ENCODE data around the gene SMOC1.

SMOC1 gene

GRCh38 chr14:69943084-69943780, 64.0 kb downstream of the SMOC1 start:
- no peak overlapping the region for H3K4me3 ChIP-seq (ENCODE audit: low read depth, low read length)
- no peaks in the 10 kb centered on the region for H3K27me3 ChIP-seq (ENCODE audit: control insufficient read depth, insufficient read depth, low read length)
- no peaks in the 10 kb centered on the region for H3K4me1 ChIP-seq (ENCODE audit: control insufficient read depth, insufficient read depth, low read length)
- H3K27ac ChIP-seq (ENCODE audit: low read depth, low read length), result no peak overlapping the region
- no peaks in the 10 kb centered on the region for H3K36me3 ChIP-seq (ENCODE audit: control insufficient read depth, insufficient read depth, low read length)
- no peaks in the 10 kb centered on the region; the same call in 1 of the 2 replicates for H3K9me3 ChIP-seq (ENCODE audit: control insufficient read depth, insufficient read depth, low read length)
- H3K9ac ChIP-seq (ENCODE audit: low read depth, low read length), result no peak overlapping the region

DNA sequence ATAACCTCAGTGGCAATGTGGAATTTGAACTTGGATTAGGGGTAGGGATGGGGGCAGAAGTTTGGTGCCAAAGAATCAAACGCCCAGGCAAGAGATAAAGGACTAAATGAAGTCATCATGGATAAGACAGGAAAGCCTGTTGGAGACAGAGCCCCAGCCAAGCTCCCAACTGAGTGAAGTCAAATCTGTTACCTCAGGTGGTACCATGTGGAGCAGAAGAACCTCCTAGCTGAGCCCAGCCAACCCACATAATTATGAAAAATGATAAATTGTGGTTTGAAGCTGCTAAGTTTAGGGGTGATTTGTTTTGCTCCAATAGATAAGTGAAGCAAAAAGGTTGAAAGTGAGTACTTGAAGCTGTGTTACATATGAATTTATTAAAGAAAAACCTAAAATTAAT, 66.1 kb downstream of the SMOC1 start:
- H3K4me3 ChIP-seq (ENCODE audit: low read depth, low read length), result no peak overlapping the region
- no peaks in the 10 kb centered on the region for H3K36me3 ChIP-seq (ENCODE audit: control insufficient read depth, insufficient read depth, low read length)
- H3K27ac ChIP-seq (ENCODE audit: low read depth, low read length), result no peak overlapping the region
- no peaks in the 10 kb centered on the region for H3K27me3 ChIP-seq (ENCODE audit: control insufficient read depth, insufficient read depth, low read length)
- no peaks in the 10 kb centered on the region; the same call in 1 of the 2 replicates for H3K9me3 ChIP-seq (ENCODE audit: control insufficient read depth, insufficient read depth, low read length)
- H3K4me1 ChIP-seq (ENCODE audit: control insufficient read depth, insufficient read depth, low read length), result no peaks in the 10 kb centered on the region
- no peak overlapping the region for H3K9ac ChIP-seq (ENCODE audit: low read depth, low read length)

DNA sequence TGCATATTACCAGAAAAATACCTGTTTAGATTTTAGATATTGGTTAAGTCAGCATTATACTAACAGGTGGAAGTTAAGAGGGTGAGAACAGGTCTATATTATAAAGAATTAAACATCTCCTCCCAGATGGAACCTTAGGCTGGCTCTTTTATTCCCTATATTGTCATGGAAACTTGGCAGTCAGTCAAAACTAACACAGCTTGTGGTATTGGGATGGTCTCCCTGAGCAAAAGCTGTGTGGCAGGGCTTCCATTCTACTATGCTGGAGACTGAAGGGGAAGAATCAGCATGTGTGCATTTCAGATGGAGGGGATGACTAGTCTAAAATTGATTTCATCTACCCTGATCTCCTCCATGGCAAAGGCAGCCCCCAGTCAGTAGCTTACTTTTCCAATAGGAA, 66.7 kb downstream of the SMOC1 start:
- no peaks in the 10 kb centered on the region; the same call in 1 of the 2 replicates for H3K9me3 ChIP-seq (ENCODE audit: control insufficient read depth, insufficient read depth, low read length)
- H3K36me3 ChIP-seq (ENCODE audit: control insufficient read depth, insufficient read depth, low read length), result no peaks in the 10 kb centered on the region
- H3K27ac ChIP-seq (ENCODE audit: low read depth, low read length), result no peak overlapping the region
- no peak overlapping the region for H3K4me3 ChIP-seq (ENCODE audit: low read depth, low read length)
- no peaks in the 10 kb centered on the region for H3K4me1 ChIP-seq (ENCODE audit: control insufficient read depth, insufficient read depth, low read length)
- H3K9ac ChIP-seq (ENCODE audit: low read depth, low read length), result no peak overlapping the region
- H3K27me3 ChIP-seq (ENCODE audit: control insufficient read depth, insufficient read depth, low read length), result no peaks in the 10 kb centered on the region

DNA sequence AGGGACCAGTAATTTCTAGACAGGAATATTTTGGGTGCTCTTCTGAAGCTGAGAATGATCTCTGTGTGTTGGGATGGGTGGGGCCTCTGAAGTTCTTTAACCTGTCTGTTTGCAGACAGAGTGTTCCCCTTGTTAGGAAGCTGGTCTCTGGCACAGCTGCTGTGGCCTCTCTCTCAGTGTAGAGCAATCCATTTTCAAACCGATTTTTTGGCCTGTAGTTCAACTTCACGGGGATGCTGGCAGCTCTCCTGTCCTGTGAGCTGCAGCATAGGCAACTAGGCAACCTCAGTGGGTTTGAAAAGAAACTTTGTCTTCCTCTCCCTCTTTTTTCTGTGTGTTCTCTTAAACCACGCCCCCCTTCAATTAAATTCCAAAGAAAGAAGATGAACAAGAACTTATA, 69.1 kb downstream of the SMOC1 start:
- no peaks in the 10 kb centered on the region; the same call in 1 of the 2 replicates for H3K9me3 ChIP-seq (ENCODE audit: control insufficient read depth, insufficient read depth, low read length)
- H3K9ac ChIP-seq (ENCODE audit: low read depth, low read length), result no peak overlapping the region
- H3K27me3 ChIP-seq (ENCODE audit: control insufficient read depth, insufficient read depth, low read length), result no peaks in the 10 kb centered on the region
- H3K4me1 ChIP-seq (ENCODE audit: control insufficient read depth, insufficient read depth, low read length), result no peaks in the 10 kb centered on the region
- no peak overlapping the region for H3K4me3 ChIP-seq (ENCODE audit: low read depth, low read length)
- no peaks in the 10 kb centered on the region for H3K36me3 ChIP-seq (ENCODE audit: control insufficient read depth, insufficient read depth, low read length)
- H3K27ac ChIP-seq (ENCODE audit: low read depth, low read length), result no peak overlapping the region

- no peaks in the 10 kb centered on the region for H3K27me3 ChIP-seq (ENCODE audit: control insufficient read depth, insufficient read depth, low read length)
- no peaks in the 10 kb centered on the region for H3K4me1 ChIP-seq (ENCODE audit: control insufficient read depth, insufficient read depth, low read length)
- no peak overlapping the region for H3K27ac ChIP-seq (ENCODE audit: low read depth, low read length)
- no peak overlapping the region for H3K9ac ChIP-seq (ENCODE audit: low read depth, low read length)
- H3K9me3 ChIP-seq (ENCODE audit: control insufficient read depth, insufficient read depth, low read length), result no peaks in the 10 kb centered on the region
- H3K4me3 ChIP-seq (ENCODE audit: low read depth, low read length), result no peak overlapping the region
- H3K36me3 ChIP-seq (ENCODE audit: control insufficient read depth, insufficient read depth, low read length), result no peaks in the 10 kb centered on the region
These were observed 72.0 kb downstream of the SMOC1 start for GRCh38 chr14:69951263-69951662.

- Histone ChIP-seq H3K27me3 (ENCODE audit: control insufficient read depth, insufficient read depth, low read length) (no peaks in the 10 kb centered on the region), H3K9ac (ENCODE audit: low read depth, low read length) (no peak overlapping the region), H3K27ac (ENCODE audit: low read depth, low read length) (no peak overlapping the region), H3K4me3 (ENCODE audit: low read depth, low read length) (no peak overlapping the region), H3K4me1 (ENCODE audit: control insufficient read depth, insufficient read depth, low read length) (no peaks in the 10 kb centered on the region), H3K9me3 (ENCODE audit: control insufficient read depth, insufficient read depth, low read length) (no peaks in the 10 kb centered on the region), H3K36me3 (ENCODE audit: control insufficient read depth, insufficient read depth, low read length) (no peaks in the 10 kb centered on the region)
These were observed 72.7 kb downstream of the SMOC1 start for GRCh38 chr14:69951935-69952334.

DNA sequence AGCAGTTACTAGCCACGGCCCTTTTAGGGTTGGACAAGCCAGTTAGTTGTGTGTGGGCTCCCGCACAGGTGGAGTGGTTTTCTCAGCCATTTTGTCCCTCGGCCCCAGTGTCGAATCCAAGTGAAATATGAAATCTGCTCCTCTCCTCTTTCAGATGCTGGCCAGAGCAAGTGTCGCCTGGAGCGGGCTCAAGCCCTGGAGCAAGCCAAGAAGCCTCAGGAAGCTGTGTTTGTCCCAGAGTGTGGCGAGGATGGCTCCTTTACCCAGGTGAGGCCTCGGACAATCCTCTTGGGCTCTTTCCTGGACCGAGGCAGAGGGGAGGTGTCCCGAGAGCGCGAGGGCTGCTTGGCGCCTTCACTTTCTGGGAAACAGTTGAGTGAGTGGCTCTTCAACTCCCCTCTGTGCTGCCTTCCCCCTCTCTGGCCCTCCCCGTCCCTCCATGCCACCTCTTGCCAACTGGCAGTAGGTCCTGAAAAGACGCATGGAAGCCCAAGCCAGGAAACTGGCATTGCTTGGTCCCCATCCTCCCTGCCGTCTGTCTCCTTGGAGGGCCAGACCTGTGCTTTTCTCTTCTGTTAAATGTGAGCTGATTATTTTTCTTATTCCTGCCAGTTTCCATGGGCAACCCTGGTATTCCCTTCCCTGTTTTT, 74.2 kb downstream of the SMOC1 start:
- H3K9ac ChIP-seq (ENCODE audit: low read depth, low read length), result no peak overlapping the region
- H3K4me1 ChIP-seq (ENCODE audit: control insufficient read depth, insufficient read depth, low read length), result no peaks in the 10 kb centered on the region
- H3K27me3 ChIP-seq (ENCODE audit: control insufficient read depth, insufficient read depth, low read length), result no peaks in the 10 kb centered on the region
- no peaks in the 10 kb centered on the region for H3K9me3 ChIP-seq (ENCODE audit: control insufficient read depth, insufficient read depth, low read length)
- H3K4me3 ChIP-seq (ENCODE audit: low read depth, low read length), result no peak overlapping the region
- H3K27ac ChIP-seq (ENCODE audit: low read depth, low read length), result no peak overlapping the region
- no peaks in the 10 kb centered on the region for H3K36me3 ChIP-seq (ENCODE audit: control insufficient read depth, insufficient read depth, low read length)

GRCh38 chr14:69955855-69956845, 76.9 kb downstream of the SMOC1 start:
- H3K9ac ChIP-seq (ENCODE audit: low read depth, low read length), result no peak overlapping the region
- H3K9me3 ChIP-seq (ENCODE audit: control insufficient read depth, insufficient read depth, low read length), result no peaks in the 10 kb centered on the region
- H3K36me3 ChIP-seq (ENCODE audit: control insufficient read depth, insufficient read depth, low read length), result no peaks in the 10 kb centered on the region
- no peaks in the 10 kb centered on the region for H3K4me1 ChIP-seq (ENCODE audit: control insufficient read depth, insufficient read depth, low read length)
- no peaks in the 10 kb centered on the region for H3K27me3 ChIP-seq (ENCODE audit: control insufficient read depth, insufficient read depth, low read length)
- H3K4me3 ChIP-seq (ENCODE audit: low read depth, low read length), result no peak overlapping the region
- no peak overlapping the region for H3K27ac ChIP-seq (ENCODE audit: low read depth, low read length)

- Histone ChIP-seq H3K27ac (ENCODE audit: low read depth, low read length) (no peak overlapping the region), H3K4me1 (ENCODE audit: control insufficient read depth, insufficient read depth, low read length) (no peaks in the 10 kb centered on the region), H3K27me3 (ENCODE audit: control insufficient read depth, insufficient read depth, low read length) (no peaks in the 10 kb centered on the region), H3K9me3 (ENCODE audit: control insufficient read depth, insufficient read depth, low read length) (no peaks in the 10 kb centered on the region), H3K36me3 (ENCODE audit: control insufficient read depth, insufficient read depth, low read length) (no peaks in the 10 kb centered on the region), H3K9ac (ENCODE audit: low read depth, low read length) (no peak overlapping the region), H3K4me3 (ENCODE audit: low read depth, low read length) (no peak overlapping the region)
These were observed 77.8 kb downstream of the SMOC1 start for GRCh38 chr14:69956970-69957369.

- H3K27ac ChIP-seq (ENCODE audit: low read depth, low read length), result no peak overlapping the region
- H3K36me3 ChIP-seq (ENCODE audit: control insufficient read depth, insufficient read depth, low read length), result no peaks in the 10 kb centered on the region
- no peak overlapping the region for H3K4me3 ChIP-seq (ENCODE audit: low read depth, low read length)
- no peaks in the 10 kb centered on the region for H3K4me1 ChIP-seq (ENCODE audit: control insufficient read depth, insufficient read depth, low read length)
- H3K9me3 ChIP-seq (ENCODE audit: control insufficient read depth, insufficient read depth, low read length), result no peaks in the 10 kb centered on the region
- no peak overlapping the region for H3K9ac ChIP-seq (ENCODE audit: low read depth, low read length)
- H3K27me3 ChIP-seq (ENCODE audit: control insufficient read depth, insufficient read depth, low read length), result no peaks in the 10 kb centered on the region
These were observed 78.8 kb downstream of the SMOC1 start for GRCh38 chr14:69957986-69958385.

DNA sequence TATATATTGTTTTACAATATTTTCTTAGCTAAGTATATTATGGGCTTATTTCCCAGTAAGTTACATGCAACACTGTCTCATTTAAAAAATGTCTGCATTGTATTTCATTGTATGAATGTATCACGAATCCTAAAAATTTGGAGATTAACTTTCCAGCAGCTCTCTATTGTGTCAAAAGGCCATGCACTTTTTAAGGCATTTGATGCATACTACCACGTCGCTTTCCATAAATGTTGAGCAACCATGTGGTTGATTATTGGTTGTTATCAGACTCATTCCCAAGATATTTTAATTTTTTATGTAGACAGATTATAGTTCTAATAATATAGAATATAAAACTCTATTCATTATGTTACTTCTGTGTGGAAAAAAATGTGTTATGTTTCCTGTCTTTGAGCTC, 79.9 kb downstream of the SMOC1 start:
- no peaks in the 10 kb centered on the region for H3K36me3 ChIP-seq (ENCODE audit: control insufficient read depth, insufficient read depth, low read length)
- no peak overlapping the region for H3K27ac ChIP-seq (ENCODE audit: low read depth, low read length)
- no peak overlapping the region for H3K4me3 ChIP-seq (ENCODE audit: low read depth, low read length)
- no peak overlapping the region for H3K9ac ChIP-seq (ENCODE audit: low read depth, low read length)
- no peaks in the 10 kb centered on the region for H3K27me3 ChIP-seq (ENCODE audit: control insufficient read depth, insufficient read depth, low read length)
- no peaks in the 10 kb centered on the region for H3K9me3 ChIP-seq (ENCODE audit: control insufficient read depth, insufficient read depth, low read length)
- no peaks in the 10 kb centered on the region for H3K4me1 ChIP-seq (ENCODE audit: control insufficient read depth, insufficient read depth, low read length)

Measured in HUES48 (cell line).